GM21737 (cell line): ENCODE measurements around the gene PHYH.
"Not testable (repeated sequence)": the region's sequence is repeated elsewhere in the genome, so short reads cannot be mapped to it uniquely, and the experiment has no call there.

Experiments used
- ATAC-seq: cut with Tn5 transposase; IDR thresholded peaks from one replicate; pipeline ENCODE4 v1.9.1; 2021; ENCODE audit warnings: mild to moderate bottlenecking, moderate library complexity; ENCODE audit not compliant: unreplicated experiment

The PHYH gene

GRCh38 chr10:13322615-13323148 lies 22.8 kb upstream of the PHYH start:
- no peak for ATAC-seq

- ATAC-seq: no peak
These were observed 21.7 kb upstream of the PHYH start for GRCh38 chr10:13321576-13321975.

GRCh38 chr10:13319166-13319565 lies 19.3 kb upstream of the PHYH start:
- ATAC-seq: no peak

GRCh38 chr10:13317474-13317873 lies 17.6 kb upstream of the PHYH start:
- ATAC-seq: no peak

- ATAC-seq: no peak
These were observed 16.9 kb upstream of the PHYH start for GRCh38 chr10:13316635-13317311.

GRCh38 chr10:13315361-13315760 lies 15.5 kb upstream of the PHYH start:
- no peak for ATAC-seq

GRCh38 chr10:13311177-13311575 lies 11.3 kb upstream of the PHYH start:
- no peak for ATAC-seq

- ATAC-seq: no peak
These were observed 10.8 kb upstream of the PHYH start for GRCh38 chr10:13310518-13311176.

- no peak for ATAC-seq
These were observed 9.9 kb upstream of the PHYH start for GRCh38 chr10:13309792-13310191.

- no peak for ATAC-seq
These were observed 8.2 kb upstream of the PHYH start for GRCh38 chr10:13308096-13308495.

- ATAC-seq: no peak
These were observed 6.2 kb upstream of the PHYH start for GRCh38 chr10:13306103-13306502.

GRCh38 chr10:13302821-13303555 lies 3.1 kb upstream of the PHYH start:
- no peak for ATAC-seq

- no peak for ATAC-seq
These were observed 972 bp downstream of the PHYH start for GRCh38 chr10:13298748-13299436.

GRCh38 chr10:13296476-13296875 lies 3.4 kb downstream of the PHYH start:
- no peak for ATAC-seq

GRCh38 chr10:13294784-13295183 lies 5.1 kb downstream of the PHYH start:
- no peak for ATAC-seq

- no peak for ATAC-seq
These were observed 7.8 kb downstream of the PHYH start for GRCh38 chr10:13291821-13292773.

GRCh38 chr10:13291061-13291460 lies 8.8 kb downstream of the PHYH start:
- ATAC-seq: no peak

GRCh38 chr10:13284050-13284449 lies 15.8 kb downstream of the PHYH start:
- ATAC-seq: no peak

- not testable (repeated sequence) for ATAC-seq
These were observed 17.5 kb downstream of the PHYH start for GRCh38 chr10:13282348-13282747.

GRCh38 chr10:13276749-13277365 lies 23.0 kb downstream of the PHYH start:
- ATAC-seq: no peak
